ENCODE results near the gene GOLGA3.
"Not testable (repeated sequence)": the region's sequence is repeated elsewhere in the genome, so short reads cannot be mapped to it uniquely, and the experiment has no call there.

The GOLGA3 gene

DNA sequence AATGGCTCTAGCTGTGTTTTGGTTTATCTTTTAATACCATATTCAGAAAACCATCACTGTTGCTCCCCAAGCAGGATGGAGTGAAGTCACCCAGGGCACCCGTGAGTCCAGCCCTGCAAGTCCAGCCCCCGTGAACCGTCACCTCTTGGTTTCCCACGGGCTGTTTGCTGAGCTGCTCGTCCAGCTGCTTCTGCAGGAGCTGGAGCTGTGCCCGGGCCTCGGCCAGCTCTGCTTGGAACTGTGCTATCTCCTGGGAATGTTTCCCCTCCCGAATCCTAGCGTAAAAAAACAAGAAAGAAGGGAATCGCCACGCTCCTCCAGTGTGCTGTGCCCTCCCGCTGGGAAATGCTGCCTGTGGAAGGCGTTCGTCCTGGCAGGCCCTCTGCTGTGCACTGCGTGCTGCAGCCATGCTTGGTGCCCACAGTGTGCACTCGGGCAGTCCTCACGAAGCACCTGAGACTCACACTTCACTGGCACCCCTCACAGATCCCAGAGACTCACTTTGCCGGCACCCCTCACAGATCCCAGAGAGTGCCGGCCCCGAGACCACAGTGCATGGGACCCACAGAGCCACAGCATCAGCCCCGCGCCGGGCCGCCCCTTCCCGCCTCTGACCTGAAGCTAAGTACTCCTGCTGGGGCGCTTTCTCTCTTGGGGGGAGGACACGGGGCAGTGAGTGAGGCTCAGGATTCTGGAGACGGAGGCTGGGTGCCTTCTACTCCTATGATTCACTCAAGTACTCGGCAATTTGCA lies 51.7 kb downstream of the GOLGA3 start:
- DNase-seq, result no peak

DNA sequence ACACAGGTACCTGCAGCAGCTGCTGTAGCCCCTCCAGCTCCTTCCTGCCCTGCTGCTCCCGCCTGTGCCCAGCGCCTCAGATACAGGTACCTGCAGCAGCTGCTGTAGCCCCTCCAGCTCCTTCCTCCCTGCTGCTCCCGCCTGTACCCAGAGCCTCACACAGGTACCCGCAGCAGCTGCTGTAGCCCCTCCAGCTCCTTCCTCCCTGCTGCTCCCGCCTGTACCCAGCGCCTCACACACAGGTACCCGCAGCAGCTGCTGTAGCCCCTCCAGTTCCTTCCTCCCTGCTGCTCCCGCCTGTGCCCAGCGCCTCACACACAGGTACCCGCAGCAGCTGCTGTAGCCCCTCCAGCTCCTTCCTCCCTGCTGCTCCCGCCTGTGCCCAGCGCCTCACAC lies 52.4 kb downstream of the GOLGA3 start:
- not testable (repeated sequence) for DNase-seq

DNA sequence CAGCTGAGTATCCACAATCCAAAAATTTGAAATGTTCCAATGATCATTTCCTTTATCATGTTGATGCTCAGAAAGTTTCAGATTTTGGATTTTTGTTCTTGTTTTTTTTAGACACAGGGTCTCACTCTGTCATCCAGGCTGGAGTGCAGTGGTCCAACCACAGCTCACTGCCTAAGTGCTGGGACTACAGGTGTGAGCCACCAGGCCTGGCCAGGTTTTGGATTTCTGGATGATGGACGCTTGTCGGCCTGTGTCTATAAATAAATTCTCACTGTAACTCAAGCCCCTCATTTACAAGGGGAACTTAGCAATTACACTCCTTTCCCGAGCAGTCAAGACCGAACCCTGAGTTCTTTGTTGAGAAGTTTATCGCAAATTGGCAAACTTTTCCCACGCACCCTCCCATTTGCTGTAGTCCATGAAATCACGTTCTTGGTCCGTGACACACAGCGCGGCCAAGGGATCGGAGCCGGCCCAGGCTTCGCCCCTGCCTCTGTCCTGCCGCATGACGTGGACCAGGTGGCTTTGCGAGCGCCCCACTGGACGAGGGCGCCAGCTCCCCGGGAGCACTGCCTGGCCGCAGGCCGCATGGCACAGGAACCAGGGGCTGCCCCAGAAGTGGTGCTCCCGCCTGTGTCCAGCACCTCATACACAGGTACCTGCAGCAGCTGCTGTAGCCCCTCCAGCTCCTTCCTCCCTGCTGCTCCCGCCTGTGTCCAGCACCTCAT lies 53.0 kb downstream of the GOLGA3 start:
- no peak for DNase-seq

DNA sequence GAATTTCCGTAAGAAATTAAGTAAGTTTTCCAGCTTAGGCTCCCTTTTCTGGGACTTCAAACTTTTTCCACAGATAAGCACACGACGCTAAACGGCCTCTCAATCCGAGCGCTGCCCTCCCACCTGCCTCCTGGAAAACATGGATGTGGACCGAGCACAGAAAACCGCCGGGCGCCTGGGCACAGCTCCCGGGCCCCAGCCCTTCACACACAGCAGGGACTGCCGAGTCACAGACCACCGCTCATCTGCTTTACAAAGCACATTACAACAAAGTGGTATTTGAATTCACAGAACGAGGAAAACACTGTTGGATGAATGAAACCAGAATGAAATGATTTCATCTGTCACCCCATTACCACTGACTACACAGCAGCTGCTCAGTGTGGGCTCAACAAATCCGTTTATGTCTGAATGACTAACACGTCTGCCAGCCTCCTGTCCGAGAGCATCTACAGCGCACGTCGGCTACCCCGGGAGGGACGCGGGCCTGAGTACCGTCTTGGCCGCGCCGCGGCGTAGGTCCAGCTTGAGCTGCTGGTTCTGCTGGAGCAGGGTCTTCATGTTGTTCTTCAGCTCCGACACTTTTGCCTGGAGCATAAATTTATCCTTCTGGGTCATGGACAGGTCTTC lies 53.9 kb downstream of the GOLGA3 start:
- DNase-seq, result no peak

DNA sequence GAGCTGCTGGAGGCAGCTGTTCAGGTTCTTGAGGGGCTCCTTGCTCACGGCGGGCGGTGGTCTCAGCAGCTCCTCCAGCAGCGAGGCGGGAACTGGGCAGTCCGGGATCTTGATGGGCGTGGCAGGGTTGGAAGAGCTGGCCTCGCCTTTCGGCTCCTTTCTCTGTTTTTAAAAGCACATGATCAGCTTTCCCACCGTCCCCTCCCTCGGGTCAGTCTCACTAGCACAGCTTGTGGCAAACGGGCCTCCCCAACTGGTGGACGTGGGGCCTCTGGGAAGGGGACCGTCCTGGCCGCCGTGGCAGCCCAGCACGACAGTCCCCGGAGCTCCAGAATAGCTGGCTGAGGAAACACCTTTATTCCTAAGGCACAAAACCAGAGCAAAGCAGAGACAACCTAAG lies 54.5 kb downstream of the GOLGA3 start:
- no peak for DNase-seq

DNA sequence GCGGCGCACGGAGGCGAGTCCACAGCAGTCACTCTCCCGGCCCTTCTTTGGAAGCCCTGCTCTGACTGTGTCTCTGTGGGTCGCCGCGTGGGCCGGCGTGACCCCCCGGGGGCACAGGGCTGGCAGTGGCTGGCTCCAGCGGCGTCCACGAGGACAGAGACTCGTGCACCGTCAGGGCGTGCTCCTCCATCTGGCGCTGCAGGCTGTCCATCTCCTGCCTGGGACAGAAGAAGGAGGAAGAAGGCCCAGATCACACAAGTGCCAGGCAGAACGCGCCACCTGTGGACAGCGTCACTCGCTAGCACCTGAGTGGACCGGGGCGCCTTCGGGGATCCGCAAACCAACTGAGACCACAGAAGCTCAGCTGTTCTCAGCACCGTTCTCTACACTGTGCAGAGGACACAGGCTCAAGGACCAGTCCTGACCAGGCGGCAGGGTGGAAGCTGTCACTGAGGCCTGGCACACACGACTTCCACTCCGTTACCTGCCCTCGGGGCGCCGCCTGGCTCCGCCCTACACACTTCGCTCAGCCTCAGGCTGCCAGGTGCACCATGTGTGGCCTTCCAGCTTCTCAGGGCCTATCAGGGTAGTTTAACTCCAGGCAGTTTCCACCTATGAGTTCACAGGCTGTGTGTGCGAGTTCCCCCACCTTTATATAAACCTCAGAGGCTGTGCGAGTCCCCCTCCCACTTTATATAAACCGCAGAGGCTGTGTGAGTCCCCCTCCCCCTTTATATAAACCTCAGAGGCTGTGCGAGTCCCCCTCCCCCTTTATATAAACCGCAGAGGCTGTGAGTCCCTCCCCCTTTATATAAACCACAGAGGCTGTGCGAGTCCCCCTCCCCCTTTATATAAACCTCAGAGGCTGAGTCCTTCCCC lies 55.4 kb downstream of the GOLGA3 start:
- no peak for DNase-seq

DNA sequence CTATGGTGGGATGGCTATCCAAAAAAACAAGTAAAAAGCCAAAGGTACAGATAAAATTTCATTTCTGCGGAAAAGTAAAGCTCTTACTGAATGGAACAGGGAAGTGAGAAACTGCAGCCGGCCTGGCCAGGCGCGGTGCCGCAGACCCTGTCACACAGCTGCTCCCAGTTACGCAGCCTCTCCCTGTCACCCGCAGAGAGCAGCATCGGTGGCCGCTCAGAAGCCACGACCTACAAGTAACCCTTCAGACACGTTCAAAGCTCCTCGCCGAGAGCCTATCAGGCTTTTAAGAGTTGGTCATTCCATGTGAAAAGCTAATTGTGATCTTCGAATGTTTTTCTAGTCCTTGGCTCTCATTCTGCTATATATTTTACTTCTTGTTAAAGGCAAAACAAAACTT lies 56.1 kb downstream of the GOLGA3 start:
- no peak for DNase-seq

DNA sequence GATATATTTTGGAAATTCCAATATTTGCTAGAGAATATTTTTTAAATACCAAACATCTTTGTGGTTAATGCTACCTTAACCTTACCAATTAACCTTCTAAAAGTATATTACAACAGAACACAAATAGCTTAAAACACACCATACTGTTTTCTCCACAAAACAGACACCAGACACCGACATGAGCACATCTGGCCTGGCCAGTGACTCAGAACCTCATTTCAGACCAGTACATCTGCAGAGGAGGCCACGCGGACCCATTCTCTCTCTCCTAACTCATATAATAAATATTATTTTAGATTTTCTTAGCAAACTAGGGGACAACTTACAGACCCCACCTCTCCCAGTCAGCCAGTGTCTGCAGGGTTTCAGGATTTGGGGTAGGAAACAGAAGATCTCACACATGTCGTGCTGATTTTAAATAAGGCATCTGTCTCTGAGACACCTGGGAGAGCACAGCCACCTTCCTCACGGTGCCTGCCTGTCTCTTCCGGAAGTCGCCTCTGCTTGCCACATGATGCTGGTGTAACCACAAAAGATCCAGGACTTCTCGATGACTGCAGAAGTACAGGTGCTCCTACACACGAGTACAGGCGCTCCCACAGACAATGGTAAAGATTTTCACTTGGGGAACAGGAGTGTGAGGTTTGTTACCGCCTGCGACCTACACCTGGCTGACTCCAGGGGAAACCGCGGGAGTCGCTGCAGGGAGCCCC lies 57.4 kb downstream of the GOLGA3 start:
- peak in 1 of 4 experiments; percentile 35 for DNase-seq

DNA sequence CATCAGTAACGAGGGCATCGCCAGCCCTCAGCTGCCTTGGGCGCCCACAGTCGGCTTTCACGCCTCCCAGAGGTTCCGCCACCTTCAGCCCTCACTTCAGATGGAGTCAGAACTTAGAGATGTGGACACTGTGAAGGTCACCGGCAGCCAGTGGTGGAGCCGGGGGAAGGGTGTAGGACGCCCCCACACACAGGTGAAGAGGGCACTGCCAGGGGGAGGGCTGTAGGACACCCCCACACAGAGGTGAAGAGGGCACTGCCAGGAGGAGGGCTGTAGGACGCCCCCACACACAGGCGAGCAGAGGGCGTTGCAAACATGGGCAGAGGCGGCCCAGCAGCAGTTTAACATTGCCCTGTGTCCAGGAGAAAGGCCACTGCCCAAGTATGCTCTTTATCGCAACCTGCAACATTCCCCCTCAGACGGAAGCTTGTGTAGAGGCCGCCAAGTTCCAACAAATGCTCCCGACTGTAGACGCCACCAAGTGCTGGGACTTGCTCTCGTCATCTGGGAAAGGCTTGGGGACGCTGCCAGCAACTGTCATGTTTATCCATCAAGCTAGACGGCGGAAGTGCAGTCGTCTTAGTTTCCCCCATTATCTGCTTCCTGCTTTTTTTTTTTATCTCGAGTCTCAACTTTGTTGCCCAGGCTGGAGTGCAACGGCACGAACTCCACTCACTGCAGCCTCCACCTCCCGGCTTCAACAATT lies 62.1 kb downstream of the GOLGA3 start:
- DNase-seq, result no peak

DNA sequence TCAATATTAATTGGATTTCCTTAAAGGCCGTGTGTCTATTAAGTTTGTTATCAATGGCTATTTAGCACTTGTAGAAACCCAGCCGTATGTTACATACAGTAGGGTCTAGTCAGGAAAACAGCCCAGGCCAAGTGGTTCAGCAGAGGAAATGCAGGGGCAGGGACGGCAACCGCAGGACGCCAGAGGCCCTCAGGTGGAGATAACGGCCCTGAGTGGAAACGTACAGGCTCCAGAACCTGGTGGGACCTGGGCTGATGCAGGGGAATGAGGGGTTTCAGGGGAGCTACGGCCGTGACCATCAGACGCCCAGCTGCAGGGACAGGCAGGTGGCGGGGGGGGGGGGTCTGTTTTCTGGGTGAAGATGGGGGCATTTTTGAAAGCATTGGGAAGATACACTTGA lies 63.3 kb downstream of the GOLGA3 start:
- DNase-seq, result no peak

DNA sequence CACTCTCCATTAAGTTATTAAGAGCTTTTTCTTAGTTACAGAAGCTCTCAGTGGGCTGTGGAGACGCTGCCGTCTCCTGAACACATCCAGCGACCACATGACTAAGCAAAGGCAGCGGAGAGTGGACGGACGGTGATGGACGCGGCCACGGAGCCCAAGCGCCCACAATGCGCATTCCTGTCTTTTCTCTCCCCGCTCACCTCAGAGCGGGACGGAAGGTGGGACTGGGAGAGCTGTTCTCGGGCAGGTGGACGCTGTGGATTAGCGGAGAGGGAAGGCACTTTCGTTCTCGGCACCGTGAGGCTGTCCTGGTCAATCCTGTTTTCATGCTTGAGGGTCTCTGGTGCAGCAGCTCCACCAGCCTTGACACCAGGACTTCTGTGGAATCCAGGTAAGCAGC lies 64.4 kb downstream of the GOLGA3 start:
- DNase-seq, result no peak

DNA sequence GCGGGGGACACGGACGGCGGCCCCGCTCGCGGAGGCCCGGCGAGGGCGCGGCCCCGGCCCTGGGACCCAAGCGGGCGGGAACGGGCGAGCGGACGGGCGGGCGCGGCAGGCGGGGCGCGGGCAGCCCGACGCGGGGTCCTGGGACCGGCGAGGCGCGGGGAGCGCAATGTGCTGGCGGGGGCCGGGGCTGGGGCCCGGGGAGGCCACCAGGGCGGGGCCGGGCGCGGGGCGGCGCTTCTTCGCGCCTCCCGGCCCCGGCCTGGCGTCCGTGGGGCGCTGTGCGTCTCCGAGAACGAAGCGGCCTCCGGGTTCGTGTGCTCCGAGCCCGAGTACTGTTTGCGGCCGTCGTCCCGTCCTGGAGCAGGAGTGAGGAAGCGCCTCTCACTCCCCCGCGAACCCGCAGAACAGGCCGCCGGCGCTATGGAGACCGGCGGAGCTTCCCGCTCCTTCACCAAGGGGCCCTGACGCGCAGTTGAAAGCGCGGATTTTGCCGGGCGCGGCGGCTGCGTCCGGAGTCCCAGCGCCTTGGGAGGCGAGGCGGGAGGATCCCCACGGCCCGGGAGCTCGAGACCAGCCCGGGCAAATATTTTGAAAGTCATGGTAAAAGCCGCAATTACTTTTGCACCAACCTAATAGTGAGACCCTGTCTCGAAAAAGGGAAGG lies 66.6 kb downstream of the GOLGA3 start:
- DNase-seq, result peak; percentile 43 to 87 (median 70)

DNA sequence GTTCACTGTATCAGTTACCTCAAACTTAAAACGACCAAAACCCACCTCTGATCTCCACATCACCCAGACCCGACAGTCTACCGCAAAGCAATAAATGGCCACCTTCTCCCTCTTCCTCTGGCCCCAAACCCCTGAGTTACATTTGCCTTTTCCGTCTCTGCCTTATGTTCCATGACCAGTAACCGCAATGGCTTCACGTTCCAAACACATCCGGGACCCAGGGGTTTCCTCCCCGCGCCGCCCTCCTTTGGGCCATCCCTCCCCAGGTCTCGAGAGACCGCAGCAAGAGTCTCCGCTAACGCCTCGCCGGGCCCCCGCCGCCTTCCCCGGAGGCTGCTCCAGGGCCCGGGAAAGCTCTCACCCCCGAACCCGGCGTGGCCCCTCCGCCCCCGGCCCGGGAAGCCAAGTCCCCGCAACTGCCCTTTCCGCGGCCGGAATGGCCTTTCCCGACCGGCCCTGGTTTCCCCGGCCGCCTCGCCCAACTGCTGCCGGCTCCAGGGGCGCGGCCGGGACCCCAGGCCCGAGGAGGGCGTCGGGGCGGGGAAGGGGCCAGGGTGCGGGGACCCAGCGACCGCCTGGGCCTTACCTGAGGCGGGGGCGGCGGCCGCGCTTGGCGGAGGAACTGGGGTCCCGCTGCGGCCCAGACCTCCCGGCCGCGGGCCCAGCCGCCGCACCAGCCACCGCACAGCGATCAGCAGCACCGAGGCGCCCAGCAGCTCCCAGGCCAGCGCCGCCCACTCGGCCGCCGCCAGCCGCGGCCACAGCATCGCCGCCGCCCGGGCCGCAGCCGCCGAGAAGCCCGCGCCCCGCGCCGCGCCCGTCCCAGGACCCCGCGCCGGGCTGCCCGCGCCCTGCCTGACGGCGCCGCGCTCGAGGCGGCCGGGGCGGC lies 67.4 kb downstream of the GOLGA3 start, which contains the start of gene ANKLE2:
TSS of gene ANKLE2 (minus strand) at position 801 of the 889 bp plus-strand sequence. CDS start at position 767, 34 bp downstream.
- peak in 2 of 4 experiments; percentile 26 to 44 for DNase-seq

DNA sequence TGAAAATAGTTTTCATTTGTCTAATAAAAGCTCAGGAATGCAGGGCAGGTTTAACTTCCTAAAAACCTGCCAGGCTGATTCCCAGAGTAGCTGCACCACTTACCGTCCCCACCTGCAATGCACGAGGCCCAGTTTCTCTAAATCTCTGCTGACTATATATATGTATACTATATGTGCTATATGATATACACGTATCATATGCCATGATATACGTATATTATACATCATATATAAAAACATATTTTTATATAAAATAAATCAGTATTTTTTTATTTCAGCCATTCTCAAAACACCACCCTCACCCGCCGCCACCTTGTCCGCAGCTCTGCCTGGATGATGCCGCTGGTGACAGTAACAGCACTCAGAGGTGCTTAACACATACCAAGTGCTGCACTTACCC lies 69.3 kb downstream of the GOLGA3 start:
- DNase-seq, result no peak

DNA sequence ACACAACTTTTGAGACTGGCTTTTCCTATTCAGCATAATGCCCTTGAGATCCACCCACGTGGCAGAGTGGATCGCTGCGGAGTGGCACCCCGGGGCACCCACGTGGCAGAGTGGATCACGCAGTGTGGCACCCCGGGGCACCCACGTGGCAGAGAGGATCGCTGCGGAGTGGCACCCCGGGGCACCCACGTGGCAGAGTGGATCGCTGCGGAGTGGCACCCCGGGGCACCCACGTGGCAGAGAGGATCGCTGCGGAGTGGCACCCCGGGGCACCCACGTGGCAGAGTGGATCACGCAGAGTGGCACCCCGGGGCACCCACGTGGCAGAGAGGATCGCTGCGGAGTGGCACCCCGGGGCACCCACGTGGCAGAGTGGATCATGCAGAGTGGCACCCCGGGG lies 69.8 kb downstream of the GOLGA3 start:
- DNase-seq, result not testable (repeated sequence)

DNA sequence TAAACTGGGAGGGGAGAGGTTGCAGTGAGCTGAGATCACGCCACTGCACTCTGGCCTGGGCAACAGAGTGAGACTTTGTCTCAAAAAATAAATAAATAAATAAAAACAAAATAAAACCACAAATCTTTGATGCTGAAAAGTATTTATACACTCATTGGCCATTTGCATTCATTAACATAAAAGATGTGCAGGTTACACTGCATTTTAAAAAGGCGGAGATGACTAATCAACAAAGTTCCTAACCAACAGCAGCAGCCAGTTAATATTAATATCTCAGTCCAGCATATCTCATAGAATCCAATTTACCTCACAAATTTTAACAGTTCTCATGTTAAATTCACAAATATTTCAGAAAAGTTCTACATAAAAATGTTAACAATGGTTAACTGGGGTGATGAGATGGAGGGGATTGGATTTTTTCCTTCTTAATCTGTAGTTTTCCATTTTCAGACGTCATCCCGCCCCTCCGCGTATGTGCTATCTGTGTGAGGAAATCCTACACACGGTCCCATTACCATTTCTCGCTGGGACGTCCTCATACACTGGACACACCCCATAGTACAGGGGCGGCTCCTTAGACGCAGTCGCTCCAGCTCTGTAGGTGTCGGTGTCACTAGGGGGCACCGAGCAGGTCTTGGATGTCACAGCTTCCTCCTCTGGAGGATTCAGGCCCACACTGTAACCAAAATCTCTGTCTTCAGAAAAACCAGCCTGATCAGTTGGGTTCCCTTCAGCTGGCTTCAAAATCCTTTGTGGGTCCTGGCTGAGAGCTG lies 74.3 kb downstream of the GOLGA3 start:
- DNase-seq, result no peak

DNA sequence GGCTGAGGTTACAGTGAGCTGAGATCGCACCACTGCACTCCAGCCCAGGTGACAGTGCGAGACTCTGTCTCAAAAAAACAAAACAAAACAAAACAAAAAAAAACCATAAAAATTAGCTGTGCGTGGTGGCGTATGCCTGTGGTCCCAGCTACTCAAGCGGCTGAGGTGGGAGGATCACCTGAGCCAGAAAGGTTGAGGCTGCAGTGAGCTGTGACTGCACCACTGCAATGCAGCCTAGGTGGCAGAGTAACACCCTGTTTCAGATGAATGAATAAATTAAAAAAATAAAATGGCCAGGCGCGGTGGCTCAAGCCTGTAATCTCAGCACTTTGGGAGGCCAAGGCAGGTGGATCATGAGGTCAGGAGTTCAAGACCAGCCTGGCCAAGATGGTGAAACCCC lies 75.0 kb downstream of the GOLGA3 start:
- not testable (repeated sequence) for DNase-seq

DNA sequence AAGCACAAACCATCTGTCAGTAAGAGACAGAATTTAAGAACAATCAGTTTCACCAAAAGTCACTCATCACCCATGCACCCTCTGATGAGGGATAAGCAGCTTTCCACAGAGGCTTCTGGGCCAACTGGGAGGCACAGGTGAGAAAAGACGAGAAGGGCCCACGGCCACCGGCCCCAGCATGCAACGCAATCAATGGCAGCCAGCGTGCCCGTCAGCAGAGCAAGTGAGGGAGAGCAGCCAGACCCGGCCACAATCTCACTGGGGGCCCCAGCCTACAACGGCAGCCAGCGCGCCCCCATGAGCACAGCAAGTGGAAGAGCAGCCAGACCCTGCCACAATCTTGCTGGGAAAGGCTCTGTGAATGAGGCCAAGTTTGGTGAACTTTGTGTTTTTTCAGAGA lies 80.3 kb downstream of the GOLGA3 start:
- DNase-seq, result no peak

DNA sequence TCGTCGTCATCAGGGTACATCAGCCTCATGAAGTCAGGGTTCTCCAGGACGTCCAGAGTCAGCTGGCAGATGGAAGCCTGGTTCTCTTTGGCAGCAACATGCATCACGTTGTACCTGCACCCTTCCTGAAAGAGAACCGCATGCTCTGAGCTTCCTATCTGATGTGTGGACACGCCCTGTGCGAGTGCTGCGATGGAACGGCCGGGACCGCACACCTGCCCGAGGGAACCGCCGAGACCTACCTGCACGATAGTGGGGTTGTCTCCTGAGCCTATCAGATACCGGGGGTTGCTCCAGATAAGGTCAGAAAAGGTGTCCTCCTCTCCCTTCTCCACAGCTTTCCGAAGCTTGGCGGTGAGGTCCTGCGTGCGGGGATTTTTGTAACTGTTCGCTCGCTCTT lies 80.8 kb downstream of the GOLGA3 start:
- no peak for DNase-seq
